GM12891 (cell line): ENCODE measurements around the gene UBXN4.
A peak's percentile ranks its signal among the peaks of the same experiment; 100 is the strongest.

ENCODE experiments used
- DNase-seq: peaks from one replicate; pipeline ENCODE4 v3.0.0; 2011; ENCODE audit warnings: low spot score; ENCODE audit not compliant: insufficient read length
- FAIRE-seq: peaks from 2 replicates; lab custom pipeline; 2011; peaks lifted over from hg19 to GRCh38; lab: Jason Lieb, UNC
- PAX5 ChIP-seq: IDR thresholded peaks from 2 replicates; pipeline ENCODE4 v1.6.1; 2011; ENCODE audit warnings: low read length, moderate library complexity, mild to moderate bottlenecking; ENCODE audit not compliant: insufficient read depth, severe bottlenecking
- POLR2A ChIP-seq: IDR thresholded peaks from 2 replicates; pipeline ENCODE4 v1.6.1; 2011; ENCODE audit warnings: low read depth, low read length, control low read depth
- POLR2AphosphoS5 ChIP-seq: IDR thresholded peaks from 2 replicates; pipeline ENCODE4 v1.6.1; 2011; ENCODE audit warnings: low read depth, low read length, control low read depth
- POU2F2 ChIP-seq: IDR thresholded peaks from 2 replicates; pipeline ENCODE4 v1.6.1; 2011; ENCODE audit warnings: low read depth, mild to moderate bottlenecking, control low read depth, low read length, moderate library complexity
- SPI1 ChIP-seq: IDR thresholded peaks from 2 replicates; pipeline ENCODE4 v1.6.1; 2011; ENCODE audit warnings: low read depth, low read length, control low read depth
- TAF1 ChIP-seq: IDR thresholded peaks from 2 replicates; pipeline ENCODE4 v1.6.1; 2011; ENCODE audit warnings: low read depth, low read length, control low read depth

Gene UBXN4

DNA sequence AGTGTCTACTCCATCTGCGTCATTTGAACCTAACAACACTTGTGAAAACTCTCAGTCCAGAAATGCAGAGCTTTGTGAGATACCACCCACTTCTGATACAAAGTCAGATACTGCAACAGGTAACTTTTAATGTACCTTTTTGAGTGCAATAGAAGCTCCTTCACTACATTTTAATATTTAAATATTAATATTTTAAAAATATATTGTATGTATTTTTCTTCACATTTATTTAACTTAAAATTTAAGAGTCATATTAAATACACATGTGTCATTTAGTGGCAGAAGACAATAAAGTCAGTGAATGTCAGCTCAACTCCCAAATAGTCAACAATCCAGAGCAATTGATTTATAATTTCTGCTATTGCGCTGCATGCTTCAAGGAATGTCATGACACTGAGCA, 13.9 kb downstream of the UBXN4 start:
- no peak for FAIRE-seq
- TF ChIP-seq POU2F2 (no peak), POLR2A (no peak), PAX5 (no peak), SPI1 (no peak), TAF1 (no peak), POLR2AphosphoS5 (no peak)
- no peak for DNase-seq

DNA sequence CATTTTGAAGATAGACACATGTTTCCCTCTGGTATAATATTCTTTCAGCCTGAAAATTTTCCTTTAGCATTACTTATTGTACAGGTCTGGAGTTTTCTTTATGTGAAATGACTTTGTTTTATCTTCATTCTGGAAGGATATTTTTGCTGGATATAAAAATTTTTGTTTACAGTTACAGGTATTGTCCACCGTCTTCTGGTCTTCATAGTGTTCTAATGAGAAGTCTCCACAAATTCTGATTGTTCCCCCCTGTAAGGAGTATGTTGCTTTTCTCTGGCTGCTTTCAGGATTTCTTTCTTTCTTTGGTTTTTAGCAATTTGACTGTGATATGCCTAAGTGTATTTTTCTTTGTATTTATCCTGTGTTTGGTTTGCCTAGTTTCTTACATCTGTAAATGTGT, 15.0 kb downstream of the UBXN4 start:
- FAIRE-seq (no peak), DNase-seq (no peak)
- TF ChIP-seq POLR2A = no peak
- no peak for TF ChIP-seq PAX5
- no peak for TF ChIP-seq POLR2AphosphoS5
- no peak for TF ChIP-seq TAF1
- TF ChIP-seq SPI1 = no peak
- no peak for TF ChIP-seq POU2F2

DNA sequence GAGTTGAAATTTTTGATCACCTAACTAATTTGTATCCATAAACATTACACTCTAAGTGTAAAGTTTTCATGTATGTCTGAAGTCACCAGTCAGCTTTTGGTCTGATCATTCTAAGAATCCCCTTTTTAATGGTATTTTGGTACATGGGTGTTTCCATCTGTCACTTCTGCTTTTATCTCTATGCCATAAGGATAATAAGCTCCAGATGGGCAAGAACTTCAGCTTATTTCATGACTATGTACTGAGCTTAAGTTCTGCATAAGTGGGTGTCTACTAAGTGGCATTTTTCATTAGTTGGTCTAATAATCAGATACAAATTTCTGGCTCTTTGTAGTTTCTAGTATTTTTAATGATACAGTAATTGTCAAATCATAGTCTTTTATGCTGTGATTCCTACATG, 20.4 kb downstream of the UBXN4 start:
- DNase-seq (no peak), FAIRE-seq (no peak)
- TF ChIP-seq SPI1 (peak; percentile 22; the same call in 1 of the 2 replicates), PAX5 (no peak)

DNA sequence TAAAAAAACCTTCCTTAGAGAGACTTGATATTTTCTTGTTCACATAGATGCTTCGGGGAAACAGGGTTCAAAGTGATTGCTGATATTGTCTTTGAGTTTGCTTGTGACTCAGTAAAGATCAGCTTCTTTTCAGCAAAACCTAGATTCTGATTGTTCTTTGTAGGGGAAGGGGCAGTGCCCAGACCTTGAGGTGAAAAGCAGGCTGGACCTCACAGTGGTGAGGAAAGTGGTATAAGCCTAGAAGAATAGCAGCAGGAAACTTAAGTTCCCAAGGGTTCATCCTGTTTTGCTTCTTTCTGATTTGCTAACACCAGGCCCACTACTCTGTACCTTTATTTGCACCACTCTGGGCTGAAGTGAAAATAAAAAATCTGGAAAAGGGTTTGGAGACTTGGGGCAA, 20.9 kb downstream of the UBXN4 start:
- FAIRE-seq (no peak), DNase-seq (no peak)
- TF ChIP-seq POU2F2 (no peak), POLR2AphosphoS5 (no peak), SPI1 (no peak), POLR2A (no peak), PAX5 (no peak), TAF1 (no peak)

DNA sequence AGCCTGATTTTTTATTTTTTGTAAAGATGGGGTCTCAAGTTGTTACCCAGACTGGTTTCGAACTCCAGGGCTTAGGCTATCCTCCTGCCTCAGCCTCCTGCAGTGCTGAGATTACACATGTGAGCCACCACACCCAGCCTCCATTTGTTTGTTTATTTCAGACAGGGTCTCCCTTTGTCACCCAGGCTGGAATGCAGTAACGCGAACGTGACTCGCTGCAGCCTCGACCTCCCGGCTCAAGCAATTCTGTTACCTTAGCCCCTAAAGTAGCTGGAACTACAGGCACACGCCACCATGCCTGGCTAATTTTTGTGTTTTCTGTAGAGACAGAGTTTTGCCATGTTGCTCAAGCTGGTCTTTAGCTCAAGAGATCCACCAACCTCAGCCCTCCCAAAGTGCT, 27.2 kb downstream of the UBXN4 start:
- TF ChIP-seq POLR2A = no peak
- no peak for TF ChIP-seq TAF1
- TF ChIP-seq POU2F2 = no peak
- no peak for TF ChIP-seq POLR2AphosphoS5
- TF ChIP-seq SPI1 = no peak
- TF ChIP-seq PAX5 = no peak
- FAIRE-seq (no peak), DNase-seq (no peak)

DNA sequence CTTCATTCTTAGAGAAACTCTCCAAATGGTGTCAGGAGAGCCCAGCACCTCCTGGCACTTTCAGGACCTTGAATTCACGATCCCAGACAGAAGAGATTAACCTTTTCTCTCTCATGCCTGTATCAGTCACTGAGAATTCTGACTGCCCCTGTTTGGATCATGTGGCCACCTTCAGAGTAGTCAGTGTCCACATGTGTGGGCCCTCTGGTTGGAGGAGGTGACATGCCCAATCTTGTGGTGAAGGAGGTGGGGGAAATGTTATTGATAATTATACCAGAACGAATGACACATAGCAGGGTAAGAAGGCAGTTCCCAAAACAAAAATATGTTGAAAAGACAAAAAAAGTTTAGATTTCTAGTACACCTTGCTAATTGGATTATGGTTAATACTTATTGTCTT, 31.7 kb downstream of the UBXN4 start:
- TF ChIP-seq POU2F2 (no peak), POLR2A (no peak), POLR2AphosphoS5 (no peak), TAF1 (no peak)
- DNase-seq (no peak), FAIRE-seq (no peak)

DNA sequence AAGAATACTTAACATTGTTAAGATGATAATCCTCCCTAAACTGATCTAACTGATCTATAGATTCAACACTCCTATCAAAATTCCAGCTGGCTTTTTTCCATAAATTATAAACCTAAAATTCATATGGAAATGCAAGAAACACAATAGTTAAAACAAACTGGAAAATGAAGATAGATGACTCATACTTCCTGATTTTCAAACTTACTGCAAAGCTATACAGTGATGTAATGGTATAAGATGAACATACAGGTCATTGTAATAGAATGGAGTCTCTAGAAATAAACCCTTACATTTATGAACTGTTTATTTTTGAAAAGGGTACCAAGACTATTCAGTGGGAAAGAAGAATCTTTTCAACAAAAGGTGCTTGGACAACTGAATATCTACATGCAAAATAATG, 32.3 kb downstream of the UBXN4 start:
- TF ChIP-seq SPI1 (no peak), POLR2AphosphoS5 (no peak), POLR2A (no peak), PAX5 (no peak), TAF1 (no peak), POU2F2 (no peak)
- DNase-seq (no peak), FAIRE-seq (no peak)

DNA sequence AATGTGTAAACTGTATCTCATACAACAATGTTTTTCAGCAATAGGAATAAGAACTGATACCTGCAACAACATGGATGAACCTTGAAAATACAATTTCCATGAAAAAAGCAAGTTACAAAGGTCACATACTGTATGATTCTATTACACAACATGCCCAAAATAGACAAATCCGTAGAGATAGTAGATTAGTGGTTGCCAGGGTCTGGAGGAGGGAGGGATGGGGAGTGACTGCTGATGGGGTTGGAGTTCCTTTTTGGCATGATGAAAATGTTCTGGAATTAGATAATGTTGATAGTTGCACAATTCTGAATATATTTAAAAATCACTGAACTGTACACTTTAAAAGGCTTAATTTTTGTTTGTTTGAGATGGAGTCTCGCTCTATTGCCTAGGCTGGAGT, 33.8 kb downstream of the UBXN4 start:
- TF ChIP-seq POLR2AphosphoS5 = no peak
- no peak for TF ChIP-seq POU2F2
- TF ChIP-seq SPI1 = no peak
- TF ChIP-seq TAF1 = no peak
- no peak for TF ChIP-seq POLR2A
- TF ChIP-seq PAX5 = no peak
- DNase-seq (no peak), FAIRE-seq (no peak)

DNA sequence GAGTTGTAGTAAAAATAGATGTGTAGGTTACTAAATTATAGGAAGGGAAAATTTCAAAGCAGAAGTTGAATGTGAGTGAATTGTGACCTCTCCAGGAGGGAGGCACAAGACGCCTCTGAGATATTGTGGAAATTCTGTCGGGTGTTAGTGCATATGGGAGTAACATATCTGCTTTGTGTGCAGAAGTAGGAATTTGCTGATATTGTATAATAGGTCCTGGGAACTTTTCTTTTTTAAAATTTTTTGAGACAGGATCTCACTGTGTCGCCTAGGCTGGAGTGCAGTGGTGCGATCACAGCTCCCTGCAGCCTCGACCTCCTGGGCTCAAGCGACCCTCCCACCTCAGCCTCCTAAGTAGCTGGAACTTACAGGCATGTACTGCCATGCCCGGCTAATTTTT, 34.7 kb downstream of the UBXN4 start:
- no peak for DNase-seq
- no peak for FAIRE-seq
- TF ChIP-seq PAX5 (no peak), SPI1 (no peak), POLR2A (no peak), TAF1 (no peak), POU2F2 (no peak)

DNA sequence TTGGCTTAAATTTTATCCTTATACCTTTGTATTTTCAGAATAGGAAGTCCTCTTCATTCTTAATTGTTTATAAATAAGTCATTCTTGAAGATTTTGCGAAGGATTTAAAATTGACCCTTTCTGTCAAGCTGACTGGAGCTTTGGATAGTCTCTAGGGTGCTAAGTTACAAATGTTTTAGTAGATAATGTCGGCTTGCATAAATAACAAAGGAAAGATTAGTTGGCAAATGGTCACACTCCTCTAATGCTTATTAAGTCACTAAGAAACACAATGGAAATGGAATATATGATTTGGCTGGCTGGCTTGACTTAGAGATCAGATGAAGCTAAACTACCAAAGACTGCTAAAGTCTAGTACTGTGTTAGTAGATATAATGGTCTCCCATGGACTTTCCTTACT, 40.6 kb downstream of the UBXN4 start:
- FAIRE-seq (no peak), DNase-seq (no peak)
- TF ChIP-seq POLR2A = no peak
- no peak for TF ChIP-seq TAF1
- TF ChIP-seq SPI1 = no peak
- TF ChIP-seq POU2F2 = no peak
- TF ChIP-seq PAX5 = no peak
- TF ChIP-seq POLR2AphosphoS5 = no peak

DNA sequence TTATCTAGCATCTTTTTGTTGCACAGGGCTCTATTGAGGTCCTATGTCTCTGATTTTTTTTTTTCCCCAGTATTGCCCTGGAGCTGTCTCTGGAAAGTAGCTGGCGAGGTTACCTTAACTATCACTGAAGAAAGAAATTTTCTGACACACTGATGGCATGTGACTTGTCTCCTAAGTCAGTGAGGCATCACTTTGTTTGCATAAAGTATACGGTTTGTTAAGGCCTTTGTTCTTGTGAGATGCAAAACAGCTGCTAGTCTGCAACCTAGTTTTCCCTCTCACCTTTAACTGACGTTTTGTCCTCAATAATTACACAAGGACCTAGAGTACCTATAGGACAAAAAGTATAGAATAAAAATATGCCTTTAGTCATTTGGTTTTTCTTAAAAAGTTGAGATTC, 41.8 kb downstream of the UBXN4 start:
- FAIRE-seq = peak; percentile 43
- DNase-seq = no peak
- TF ChIP-seq PAX5 (no peak), POU2F2 (no peak), POLR2AphosphoS5 (no peak), SPI1 (no peak), POLR2A (no peak)
